Middle frontal gyrus (tissue), 1 donor: Measurements from ENCODE around the gene FLT3LG.
A peak's percentile ranks its signal among the peaks of the same experiment; 100 is the strongest.
"Not testable (repeated sequence)": the region's sequence is repeated elsewhere in the genome, so short reads cannot be mapped to it uniquely, and the experiment has no call there.

Experiments
- DNase-seq: peaks from one replicate; pipeline ENCODE4 v3.0.0-alpha.2; 2015; ENCODE audit warnings: low spot score; ENCODE audit errors: extremely low spot score

FLT3LG gene

DNA sequence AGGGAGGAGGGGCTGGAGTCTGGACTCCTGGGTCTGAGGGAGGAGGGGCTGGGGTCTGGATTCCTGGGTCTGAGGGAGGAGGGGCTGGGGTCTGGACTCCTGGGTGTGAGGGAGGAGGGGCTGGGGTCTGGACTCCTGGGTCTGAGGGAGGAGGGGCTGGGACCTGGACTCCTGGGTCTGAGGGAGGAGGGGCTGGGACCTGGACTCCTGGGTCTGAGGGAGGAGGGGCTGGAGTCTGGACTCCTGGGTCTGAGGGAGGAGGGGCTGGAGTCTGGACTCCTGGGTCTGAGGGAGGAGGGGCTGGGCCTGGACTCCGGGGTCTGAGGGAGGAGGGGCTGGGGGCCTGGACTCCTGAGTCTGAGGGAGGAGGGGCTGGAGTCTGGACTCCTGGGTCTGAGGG is 12.9 kb upstream of the FLT3LG start:
- not testable (repeated sequence) for DNase-seq

DNA sequence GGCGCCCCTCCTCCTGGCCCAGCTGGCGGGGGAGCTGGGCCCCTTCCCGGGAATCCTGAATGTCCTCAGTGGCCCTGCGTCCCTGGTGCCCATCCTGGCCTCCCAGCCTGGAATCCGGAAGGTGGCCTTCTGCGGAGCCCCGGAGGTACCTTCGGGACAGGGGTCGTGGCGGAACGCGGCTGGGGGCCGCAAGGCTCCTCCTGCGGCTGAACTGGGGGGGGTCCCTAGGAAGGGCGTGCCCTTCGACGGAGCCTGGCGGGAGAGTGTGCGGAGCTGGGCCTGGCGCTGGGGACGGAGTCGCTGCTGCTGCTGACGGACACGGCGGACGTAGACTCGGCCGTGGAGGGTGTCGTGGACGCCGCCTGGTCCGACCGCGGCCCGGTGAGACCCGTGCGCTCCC is 12.4 kb upstream of the FLT3LG start:
- DNase-seq: no peak

DNA sequence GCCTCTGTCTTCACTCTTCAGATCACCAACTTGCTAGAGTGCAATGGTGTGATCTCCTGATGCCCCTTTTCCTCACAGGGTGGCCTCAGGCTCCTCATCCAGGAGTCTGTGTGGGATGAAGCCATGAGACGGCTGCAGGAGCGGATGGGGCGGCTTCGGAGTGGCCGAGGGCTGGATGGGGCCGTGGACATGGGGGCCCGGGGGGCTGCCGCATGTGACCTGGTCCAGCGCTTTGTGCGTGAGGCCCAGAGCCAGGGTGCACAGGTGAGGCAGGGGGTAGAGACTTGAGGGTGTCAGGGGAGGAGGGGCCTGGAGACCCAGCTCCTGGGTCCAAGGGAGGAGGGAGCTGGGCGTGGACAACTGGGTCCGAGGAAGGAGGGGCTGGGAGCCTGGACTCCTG is 11.5 kb upstream of the FLT3LG start:
- no peak for DNase-seq

DNA sequence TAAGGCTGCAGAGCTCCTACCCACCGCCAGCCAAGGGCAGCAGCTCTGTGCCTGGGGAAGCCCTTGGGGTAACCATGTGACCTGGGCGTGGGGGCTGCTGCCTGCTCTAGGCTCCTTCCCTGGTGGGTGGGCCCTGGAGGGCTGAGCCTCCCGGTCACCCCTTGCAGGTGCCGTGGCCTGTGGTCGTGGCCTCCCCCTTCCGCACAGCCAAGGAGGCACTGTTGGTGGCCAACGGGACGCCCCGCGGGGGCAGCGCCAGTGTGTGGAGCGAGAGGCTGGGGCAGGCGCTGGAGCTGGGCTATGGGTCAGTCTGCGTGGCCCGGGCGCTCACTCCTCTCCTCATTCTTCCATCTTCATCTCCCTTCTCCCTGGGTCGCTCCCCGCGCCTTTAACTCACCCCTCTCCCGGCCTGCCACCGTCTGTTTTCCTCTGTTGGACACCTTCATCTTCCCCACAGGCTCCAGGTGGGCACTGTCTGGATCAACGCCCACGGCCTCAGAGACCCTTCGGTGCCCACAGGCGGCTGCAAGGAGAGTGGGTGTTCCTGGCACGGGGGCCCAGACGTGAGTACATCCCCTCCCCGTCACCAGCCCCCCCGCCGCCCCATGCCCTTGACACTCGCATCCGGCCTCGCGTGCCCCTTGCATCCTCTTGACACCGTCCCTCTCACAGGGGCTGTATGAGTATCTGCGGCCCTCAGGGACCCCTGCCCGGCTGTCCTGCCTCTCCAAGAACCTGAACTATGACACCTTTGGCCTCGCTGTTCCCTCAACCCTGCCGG is 9.9 kb upstream of the FLT3LG start:
- no peak for DNase-seq

DNA sequence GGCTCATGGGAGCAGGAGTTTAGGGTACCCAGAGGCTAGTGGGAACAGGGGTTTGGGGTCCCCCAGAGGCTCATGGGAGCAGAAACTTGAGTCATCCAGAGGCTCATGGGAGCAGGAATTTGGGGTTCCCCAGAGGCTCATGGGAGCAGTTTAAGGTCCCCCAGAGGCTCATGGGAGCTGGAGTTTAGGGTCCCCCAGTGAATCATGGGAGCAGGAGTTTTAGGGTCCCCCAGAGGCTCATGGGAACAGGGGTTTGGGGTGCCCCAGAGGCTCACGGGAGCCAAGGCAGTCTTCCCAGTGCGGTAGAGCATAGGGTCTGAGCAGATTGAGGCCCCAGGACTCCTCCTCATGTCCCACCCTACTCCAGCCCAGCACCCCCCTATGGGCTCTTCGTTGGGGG is 8.6 kb upstream of the FLT3LG start:
- no peak for DNase-seq

DNA sequence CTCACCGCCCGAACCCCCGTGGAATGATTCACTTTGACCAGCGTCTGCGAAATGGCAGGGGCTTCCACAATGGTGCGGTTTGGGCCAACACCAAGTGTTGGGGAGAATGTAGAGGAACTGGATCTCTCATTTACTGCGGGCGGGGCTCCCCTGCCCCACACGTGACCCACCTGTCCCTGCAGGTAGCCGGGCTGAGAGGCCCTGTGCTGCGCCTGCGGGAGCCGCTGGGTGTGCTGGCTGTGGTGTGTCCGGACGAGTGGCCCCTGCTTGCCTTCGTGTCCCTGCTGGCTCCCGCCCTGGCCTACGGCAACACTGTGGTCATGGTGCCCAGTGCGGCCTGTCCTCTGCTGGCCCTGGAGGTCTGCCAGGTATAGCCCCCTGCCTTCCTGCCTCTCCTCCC is 5.8 kb upstream of the FLT3LG start:
- no peak for DNase-seq

DNA sequence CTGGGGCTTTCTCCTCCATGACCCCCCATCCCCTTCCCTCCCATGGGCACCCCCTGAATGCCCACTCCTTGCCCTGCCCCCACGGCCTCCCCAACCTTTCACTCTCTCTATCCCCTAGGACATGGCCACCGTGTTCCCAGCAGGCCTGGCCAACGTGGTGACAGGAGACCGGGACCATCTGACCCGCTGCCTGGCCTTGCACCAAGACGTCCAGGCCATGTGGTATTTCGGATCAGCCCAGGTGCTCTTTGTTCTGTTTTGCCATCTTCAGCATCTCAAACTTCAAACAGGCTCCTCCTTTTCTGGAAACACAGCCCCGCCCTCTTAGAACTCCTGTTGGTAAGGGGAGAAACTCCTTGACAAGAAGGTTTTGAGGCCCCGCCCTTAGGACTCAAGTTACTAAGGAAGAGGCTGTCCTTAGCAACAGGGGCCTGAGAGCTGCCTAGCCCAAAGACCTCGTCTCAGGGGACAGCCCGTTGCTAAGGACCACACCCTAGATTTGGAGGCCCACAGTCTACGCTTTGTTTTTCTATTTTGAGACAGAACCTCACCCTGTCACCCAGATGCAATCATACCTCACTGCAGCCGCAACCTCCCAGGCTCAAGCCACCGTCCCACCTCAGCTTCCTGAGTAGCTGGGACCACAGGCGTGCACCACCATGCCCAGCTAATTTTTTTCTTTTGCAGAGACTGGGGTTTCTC is 5.1 kb upstream of the FLT3LG start:
- no peak for DNase-seq

DNA sequence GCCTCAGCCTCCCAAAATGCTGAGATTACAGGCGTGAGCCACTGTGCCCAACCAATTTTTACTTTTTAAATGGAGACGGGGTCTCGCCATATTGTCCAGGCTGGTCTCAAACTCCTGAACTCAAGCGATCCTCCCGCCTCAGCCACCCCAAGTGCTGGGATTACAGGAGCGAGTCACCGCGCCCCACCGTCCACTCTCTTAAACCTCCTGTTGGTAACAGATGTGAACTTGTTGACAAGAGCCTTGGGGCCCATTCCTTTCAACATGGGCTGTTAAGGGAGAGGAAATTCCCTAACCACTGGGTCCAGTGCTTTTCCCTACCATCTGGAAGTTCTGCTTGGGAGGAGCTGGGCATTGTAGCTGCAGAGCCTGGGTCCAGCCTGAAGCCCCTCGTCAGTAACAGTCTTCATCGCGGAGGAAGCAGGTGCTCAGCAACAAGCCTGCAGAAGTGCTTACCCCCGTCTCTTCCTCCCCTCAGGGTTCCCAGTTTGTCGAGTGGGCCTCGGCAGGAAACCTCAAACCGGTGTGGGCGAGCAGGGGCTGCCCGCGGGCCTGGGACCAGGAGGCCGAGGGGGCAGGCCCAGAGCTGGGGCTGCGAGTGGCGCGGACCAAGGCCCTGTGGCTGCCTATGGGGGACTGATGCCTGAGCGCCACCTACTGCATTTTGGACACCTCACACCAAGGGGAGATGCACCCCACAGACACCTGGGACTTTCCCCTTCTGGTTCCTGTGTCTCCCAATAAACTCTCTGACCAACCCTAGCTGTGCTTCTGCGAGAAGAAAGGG is 4.0 kb upstream of the FLT3LG start:
- no peak for DNase-seq

DNA sequence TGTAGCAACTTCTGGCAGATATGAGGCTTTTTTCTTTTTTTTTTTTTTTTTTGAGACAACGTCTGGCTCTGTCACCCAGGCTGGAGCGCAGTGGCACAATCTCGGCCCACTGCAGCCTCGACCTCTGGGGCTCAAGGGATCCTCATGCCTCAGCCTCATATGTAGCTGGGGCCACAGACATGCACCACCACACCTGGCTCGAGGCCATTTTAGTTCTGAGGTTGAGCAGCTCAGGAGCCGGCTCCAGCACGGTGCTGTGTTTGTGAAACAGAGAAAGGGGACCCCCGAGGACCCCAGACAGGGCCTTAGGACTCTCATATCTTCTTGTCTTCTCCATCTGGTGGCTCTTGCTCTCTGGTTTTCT is 3.4 kb upstream of the FLT3LG start:
- no peak for DNase-seq

DNA sequence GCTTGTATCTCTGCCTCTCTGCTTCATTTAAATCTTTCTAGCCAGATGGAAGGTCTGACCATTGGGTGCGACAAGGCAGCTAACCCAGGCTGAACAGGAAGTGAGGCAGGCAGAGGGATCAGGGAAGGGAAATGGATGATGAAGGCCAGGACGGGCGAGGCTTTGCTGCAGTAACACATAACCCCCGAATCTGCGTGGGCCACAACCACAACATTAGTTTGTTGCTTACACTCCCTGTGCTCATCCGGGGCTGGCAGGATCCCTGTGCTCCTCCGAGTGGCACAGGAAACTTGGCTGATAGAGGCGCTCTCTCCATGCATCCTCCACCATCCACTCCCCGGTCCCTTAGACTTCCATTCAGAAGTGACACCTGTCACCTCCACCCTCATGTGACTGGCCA is 1.1 kb upstream of the FLT3LG start:
- no peak for DNase-seq

DNA sequence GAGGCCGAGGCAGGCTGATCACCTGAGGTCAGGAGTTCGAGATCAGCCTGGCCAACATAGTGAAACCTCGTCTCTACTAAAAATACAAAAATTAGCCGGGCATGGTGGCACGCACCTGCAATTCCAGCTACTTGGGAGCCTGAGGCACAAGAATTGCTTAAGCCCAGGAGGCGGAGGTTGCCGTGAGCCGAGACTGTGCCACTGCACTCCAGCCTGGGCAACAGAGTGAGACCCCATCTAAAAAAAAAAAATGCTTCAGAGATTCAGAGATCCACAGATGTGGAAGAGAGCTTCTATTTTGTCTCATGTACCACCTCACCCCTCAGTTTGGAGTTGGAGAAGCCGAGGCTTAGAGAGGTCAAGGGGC is 531 bp upstream of the FLT3LG start:
- not testable (repeated sequence) for DNase-seq

DNA sequence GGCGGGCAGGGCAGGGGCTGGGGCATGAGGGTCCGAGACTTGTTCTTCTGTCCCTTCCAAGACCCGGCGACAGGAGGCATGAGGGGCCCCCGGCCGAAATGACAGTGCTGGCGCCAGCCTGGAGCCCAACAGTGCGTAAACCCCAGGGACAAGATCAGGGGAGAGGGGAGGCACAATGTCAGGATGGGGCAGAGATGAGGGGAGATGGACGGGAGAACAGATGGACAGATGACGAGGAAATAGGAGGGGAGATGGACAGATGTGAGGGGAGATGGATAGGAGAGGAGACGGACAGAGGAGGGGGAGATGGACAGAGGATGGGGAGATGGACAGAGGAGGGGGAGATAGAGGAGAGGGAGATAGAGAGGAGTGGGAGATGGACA is 518 bp downstream of the FLT3LG start:
- DNase-seq: no peak

DNA sequence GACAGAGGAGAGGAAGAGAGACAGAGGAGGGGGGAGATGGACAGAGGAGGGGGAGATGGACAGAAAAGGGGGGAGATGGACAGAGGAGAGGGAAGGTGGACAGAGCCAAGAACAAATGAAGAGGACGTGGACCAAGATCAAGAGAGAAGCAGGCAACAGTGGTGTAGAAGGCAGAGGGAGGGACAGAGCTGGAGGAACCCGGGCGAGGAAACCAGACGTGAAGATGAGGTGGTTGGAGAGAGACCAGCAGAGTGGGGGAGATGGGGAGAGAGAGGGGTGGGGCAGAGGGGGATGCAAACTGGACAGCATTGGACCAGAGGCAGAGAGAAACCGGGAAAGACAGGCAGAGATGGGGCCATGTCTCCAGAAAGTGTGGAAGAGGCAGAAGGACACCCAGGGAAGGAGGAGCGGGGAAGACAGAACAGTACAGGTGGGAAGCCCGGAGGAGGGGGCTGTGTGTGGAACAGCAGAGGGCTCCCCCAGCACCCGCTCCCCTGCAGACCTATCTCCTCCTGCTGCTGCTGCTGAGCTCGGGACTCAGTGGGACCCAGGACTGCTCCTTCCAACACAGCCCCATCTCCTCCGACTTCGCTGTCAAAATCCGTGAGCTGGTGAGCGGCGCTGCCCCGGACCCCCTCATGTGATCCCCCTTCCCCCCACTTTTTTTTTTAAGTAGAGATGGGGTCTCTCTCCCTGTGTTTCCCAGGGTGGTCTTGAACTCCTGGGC is 1.3 kb downstream of the FLT3LG start:
- no peak for DNase-seq

DNA sequence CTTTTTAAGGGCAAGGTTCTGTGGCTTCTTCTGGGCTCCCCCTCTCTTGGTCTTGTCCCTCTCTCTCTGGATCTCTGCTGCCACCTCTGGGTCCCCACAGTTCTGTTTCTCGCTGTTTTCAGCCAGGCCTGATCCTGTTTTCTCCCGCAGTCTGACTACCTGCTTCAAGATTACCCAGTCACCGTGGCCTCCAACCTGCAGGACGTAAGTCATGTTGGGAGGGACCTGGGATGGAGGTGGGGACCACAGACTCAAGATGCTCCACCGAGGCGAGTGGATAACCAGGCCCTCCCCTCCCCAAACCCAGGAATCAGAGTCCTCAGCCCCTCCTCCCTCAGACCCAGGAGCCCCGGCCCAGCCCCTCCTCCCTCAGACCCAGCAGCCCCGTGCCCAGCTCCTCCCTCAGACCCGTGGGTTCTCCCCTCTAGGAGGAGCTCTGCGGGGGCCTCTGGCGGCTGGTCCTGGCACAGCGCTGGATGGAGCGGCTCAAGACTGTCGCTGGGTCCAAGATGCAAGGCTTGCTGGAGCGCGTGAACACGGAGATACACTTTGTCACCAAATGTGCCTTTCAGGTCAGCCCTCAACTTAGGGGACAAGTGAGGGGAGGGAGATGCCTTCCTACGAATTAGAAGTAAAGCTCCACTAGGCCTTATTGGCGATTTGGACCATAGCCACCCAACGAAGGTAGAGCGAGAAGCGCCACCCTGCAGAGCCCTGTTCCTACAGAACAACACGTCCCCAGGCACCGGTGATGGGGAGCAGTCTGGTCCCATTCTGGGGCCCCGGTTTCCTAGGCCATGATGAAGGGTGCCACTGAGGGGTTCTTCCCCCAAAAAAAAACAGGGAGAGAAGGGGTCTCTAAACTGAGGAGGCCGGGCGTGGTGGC is 2.2 kb downstream of the FLT3LG start:
- no peak for DNase-seq

DNA sequence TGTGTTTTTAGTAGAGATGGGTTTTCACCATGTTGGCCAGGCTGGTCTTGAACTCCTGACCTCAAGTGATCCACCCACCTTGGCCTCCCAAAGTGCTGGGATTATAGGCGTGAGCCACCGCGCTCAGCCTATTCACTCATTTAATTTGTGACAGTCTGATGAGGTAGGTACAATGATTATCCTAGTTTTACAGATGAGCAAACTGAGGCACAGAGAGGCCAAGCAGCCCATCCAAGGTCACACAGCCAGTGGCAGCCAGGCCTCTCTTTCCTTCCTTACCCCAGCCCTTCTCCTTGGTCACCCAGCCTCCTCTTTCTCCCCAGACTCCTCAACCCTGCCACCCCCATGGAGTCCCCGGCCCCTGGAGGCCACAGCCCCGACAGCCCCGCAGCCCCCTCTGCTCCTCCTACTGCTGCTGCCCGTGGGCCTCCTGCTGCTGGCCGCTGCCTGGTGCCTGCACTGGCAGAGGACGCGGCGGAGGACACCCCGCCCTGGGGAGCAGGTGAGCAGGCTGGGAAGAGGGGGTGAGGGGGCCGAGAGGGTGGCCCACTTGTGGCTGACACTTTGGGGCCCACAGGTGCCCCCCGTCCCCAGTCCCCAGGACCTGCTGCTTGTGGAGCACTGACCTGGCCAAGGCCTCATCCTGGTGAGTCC is 6.1 kb downstream of the FLT3LG start:
- no peak for DNase-seq

DNA sequence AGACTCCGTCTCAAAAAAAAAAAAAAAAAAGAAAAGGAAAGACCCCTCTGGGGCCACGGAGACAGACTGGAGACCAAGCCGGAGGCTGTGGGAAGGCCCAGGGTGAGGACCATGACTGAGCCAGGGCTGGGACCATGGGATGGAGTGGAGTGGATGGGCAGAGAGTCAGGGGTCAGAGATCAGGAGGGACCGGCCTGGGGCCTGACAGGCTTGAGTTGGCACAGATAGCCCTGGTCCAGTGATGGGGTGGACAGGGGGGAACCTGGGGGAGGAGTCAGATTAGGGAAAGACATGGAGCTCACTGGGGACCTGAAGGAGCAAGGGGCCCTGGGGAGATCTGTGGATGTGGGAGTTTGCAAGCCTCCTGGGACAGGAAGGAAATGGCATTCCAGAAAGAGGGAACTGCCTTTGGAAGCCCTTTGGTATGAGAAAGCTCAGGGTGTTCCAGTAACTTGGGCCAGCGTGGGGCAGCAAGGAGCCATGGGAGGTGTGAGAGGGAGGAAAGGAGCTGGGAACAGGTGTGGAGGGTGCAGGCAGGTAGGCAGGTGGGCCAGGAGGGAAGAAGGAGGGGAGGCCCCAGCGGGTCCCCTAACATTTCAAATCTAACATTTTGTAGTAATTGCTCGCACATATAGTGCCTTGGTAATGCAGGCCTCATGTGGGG is 7.1 kb downstream of the FLT3LG start:
- no peak for DNase-seq

DNA sequence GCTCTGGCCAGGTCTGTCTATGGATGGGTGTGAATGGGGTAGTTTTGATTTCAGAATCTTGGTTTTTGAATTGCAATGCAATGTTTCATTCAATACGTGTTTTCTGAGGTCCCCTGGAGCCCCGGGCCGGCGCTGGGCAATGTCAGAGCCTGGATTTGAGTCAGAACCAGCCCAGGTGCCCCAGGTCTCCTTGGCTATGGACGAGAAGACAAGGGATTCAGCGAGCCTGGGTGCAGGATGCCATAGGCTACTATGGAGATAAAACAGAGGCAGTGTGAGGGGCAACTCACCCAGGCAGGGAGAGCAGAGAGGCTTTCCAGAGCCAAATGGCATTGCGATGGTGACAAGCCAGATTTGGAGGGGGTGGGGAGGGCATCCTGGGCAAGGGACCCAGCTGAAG is 12.2 kb downstream of the FLT3LG start:
- DNase-seq: no peak

DNA sequence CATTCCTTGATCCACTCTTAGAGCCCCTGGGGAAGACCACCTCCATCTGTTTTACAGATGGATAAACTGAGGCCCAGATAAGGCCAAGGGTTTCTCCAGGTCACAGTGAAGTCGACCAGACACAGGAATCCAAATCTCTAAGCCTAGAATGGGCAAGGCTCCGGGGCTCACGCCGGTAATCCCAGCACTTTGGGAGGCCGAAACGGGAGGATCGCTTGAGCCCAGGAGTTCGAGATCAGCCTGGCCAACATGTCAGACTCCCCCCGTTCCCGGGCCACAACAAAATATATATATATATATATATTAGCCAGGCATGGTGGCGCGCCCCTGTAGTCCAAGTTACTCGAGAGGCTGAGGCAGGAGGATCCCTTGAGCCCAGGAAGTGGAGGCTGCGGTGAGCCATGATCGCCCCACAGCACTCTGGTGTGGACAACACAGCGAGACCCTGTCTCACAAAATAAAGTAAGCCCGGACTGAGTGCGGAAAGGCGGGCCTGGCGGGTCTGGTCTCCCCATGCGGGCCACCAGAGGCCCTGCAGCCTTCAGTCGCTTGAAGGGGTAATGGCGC is 12.8 kb downstream of the FLT3LG start:
- DNase-seq: no peak

DNA sequence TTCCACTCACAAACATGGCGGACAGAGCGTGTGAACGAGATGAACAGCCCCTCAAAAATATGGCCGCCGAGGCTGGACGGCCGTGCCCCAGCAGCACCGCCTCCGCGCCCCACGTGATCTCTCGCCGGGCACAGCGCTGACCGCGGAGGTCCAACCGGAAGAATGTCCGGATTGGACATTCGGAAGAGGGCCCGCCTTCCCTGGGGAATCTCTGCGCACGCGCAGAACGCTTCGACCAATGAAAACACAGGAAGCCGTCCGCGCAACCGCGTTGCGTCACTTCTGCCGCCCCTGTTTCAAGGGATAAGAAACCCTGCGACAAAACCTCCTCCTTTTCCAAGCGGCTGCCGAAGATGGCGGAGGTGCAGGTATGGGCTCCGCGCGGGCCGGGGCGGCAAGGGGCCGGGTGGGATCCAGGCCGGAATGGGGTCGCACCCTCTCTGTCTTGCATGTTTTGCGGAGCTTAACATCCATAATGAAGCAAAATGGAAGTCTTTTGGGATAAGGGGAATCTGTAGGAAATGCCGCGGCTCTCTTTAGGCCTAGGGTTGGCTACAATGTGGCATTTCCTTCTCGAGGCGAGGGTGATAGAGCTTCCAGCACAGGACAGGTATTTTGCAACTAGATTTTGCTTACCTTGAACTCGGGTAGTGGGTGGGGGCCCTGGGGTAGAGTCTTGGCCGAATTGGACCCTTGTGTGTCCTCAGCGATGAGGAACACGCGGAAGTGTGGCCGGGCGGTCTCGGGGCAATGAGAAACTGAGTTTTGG is 13.4 kb downstream of the FLT3LG start, which contains the start of gene RPL13A:
Gene RPL13A, plus strand, starts transcription at position 332 of the 769 bp plus-strand sequence. Its CDS starts 22 bp downstream, at position 354.
- DNase-seq: peak; percentile 99
